ENCODE data around the gene ARPP21.

The ARPP21 gene

DNA sequence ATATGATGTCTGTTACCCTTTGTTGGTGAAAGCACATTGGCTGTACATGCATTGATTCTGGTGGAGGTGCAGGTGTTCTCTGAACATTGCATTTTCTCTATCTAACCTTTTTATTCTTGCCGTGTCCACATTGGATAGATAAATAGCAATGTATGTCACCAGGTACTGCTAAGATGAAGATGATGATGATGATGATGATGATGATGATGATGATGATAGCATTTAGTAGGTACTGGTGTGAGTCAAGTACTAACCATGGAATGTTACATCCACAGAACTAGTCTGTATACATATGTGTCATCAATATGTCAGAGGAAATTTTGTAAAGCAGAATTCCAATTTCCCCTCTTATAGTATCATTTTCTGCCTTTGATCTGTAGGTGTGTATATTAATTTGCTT, 36.3 kb downstream of the ARPP21 start:
- DNase-seq (ENCODE audit: low read depth, low spot score), result no peak

DNA sequence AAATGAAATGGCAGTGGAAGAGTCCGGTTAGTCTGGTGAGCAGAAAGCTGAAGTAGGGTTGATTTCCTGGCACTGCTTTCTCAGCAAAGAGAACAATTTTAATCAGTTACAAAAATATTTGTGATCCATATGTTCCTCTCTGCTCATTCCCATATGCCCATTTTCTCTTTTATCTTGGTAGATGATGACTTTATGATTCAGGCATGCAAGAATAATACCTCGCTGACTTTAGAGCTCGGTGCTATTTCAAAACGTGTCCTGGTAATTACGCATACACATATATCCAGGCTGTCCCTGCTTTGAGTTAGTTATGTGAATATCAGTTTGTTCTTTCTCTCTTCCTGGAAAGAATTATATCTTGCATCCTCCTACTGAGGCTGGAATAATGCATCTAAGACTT, 38.5 kb downstream of the ARPP21 start:
- no peak for DNase-seq (ENCODE audit: low read depth, low spot score)

DNA sequence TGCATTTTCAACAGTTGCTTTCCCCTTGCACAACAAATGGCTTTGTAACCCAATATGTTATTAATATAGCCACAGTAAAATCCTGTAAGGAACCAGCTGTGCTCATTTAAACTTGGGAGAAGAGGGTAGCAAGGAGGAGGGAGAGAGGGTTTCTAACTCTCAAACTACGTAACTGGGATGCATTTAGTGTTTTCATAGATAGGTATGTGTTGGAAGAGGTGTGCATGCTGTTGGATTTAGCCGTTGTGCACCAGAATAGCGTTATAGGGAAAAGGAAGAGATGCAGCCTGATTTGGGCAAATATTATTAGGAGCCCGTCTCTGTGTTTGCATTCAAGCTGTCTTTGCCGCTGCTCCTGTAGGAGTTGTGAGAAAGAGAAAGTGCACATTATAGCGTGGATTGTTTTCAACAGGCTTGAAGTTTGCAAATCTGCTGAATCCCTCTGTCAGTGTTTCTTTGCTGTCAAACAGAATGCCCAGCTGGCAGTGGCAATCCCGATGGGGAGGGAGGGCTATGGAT, 39.4 kb downstream of the ARPP21 start:
- DNase-seq (ENCODE audit: low read depth, low spot score), result no peak

DNA sequence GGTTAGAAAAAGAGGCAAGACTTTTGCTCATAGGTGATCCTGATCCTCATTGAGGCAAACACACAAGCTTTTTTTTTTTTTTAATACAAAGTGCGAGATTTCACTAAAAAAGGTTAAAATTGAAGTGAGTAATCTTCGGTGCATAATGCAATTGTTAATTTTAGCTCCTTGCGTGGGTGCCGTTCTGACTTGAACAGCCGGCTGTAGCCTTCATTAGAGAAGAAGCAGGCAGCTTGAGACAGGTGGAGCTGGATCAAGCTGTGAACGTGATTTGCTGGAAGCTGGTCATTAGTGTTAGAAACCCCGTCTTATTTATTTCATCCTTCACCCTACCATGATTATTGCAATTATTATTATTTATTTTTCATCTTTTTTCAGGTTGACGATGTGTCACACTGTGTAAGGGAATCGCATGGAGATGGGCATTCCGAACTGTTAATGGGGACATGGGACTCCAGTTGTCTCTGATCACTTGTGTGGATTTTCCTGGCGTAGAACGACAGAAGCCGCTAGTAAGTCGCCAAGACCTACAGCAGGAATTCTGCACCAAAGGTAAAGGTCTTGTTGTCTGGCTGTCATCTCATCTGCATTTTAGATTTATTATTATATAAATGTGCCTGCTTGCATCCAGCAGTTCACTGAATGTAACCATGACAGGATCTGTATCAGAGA, 40.2 kb downstream of the ARPP21 start:
- DNase-seq (ENCODE audit: low read depth, low spot score), result no peak

DNA sequence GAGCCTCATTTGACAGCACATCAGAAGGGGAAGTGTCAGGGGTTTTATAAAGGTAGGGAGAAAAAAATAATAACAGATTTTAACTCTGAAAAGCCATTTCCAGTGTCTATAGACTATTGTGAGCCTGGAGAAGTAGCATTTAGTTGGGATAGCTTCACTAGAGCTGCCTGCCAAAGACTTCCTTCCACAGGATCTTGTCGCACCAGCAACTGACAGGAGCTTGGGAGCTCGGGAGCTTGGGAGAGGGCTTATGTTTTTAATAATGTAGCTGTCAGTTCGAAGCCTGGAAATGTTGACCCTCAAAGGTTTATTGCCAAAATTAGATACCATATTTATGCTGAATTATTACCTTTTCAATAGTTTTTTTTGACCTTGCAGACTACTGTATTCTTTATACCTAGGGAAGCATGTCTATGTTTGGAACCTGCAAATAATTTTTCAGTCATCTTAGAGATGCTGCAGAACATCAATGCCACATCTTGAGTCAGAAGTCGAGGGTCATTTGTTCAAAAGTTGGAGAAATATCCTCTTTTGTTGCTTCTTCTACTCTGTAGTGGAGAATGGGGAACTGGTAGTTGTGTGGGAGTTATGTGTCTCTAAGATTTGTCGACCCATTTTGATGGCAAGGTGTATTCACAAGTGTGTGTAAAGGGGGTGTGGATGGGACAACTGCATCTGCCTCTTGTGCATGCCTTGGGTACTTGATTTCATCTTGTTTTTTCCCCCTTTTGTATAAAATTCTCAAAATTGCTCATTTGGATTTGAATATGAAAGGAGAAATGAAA, 41.7 kb downstream of the ARPP21 start:
- DNase-seq (ENCODE audit: low read depth, low spot score), result no peak

DNA sequence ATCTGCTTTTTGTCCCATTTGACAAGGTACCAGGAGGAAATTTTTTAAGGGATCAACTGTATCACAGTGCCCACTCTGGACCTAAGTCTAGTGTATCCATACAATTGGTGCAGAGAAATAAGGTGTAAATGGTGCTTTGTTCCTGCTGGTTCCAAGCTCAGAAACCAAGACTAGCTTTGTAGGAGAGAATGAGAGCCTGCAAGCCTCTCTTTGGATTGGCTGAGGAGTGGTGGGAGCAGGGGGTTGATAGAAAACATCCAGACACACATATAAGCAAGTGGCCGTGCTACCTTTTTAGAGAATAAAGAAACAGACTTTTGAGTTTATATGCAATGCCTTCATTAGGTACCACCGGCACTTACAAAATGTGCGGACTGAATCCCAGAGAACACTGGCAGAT, 45.8 kb downstream of the ARPP21 start:
- DNase-seq (ENCODE audit: low read depth, low spot score), result no peak

DNA sequence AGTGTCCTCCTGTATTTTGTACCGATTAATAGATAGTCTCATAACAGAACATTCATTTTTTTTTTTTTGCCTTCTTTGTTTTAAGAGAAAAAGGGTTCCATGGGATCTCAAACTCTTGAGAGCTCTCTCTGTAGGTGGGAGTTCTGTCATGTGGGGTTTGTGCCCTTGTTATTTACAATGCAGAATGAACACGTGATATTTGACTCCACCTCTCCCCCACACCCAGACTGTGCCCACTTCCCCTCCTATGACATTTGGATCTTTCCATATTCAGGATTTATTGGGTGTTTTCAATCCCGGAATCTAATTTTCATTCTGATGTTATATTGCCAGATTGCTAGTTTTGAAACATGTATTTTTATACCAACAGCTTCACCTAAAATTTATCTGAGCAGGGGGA, 49.5 kb downstream of the ARPP21 start:
- no peak for DNase-seq (ENCODE audit: low read depth, low spot score)

DNA sequence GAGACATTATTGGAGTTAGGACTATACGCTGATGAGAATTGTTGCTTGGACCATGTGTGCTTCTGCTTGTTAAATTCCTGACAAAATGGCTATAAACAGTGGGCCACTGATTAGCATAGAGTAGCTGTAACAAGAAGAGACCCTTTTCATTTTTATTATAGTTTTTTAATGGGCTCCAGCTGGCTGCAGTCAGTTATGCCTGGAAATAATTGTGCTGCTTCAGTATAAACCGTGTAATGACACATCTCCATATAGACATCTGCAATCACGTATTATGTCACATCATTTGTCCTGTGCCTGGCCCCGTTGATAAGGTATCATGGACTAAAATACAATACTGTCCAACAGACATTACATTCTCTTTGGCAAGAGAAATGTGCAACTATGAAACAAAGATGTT, 50.9 kb downstream of the ARPP21 start:
- DNase-seq (ENCODE audit: low read depth, low spot score), result no peak

DNA sequence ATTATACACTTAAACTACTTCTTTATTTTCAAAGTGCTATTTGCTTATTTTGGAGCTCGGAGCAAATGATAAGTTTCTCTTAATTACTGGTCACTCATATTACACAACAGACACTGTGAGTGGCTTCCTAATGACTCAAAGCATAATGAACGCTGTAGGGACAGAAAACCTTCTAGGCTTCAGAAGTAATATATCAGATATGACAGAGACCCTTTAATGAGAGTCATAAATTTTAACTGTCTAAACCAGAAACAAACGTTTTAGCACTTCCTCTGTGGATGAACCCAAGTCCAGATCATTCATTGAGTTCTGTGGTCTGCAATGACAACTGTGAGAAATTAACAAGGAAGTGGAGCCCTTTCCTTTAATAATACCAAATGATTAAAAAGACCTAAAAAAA, 66.6 kb downstream of the ARPP21 start:
- no peak for DNase-seq (ENCODE audit: low read depth, low spot score)

DNA sequence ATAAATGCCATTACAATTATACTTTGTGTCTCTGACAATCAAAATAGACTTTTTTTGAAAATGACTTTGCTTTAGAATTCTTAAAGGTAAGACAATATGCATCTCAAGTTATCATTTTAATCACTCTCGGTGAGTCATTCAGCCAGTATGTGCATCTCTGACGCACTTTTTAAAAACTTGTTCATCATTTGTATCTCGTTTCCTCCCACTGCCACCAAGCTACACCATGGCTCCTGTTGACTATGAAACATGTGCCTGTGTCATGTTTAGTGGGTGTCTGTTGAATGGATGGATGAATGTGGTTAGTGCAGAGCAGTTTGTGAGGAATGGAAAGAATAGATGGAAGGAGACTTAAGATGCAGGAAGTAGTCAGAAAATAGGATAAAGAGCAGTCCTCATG, 68.6 kb downstream of the ARPP21 start:
- DNase-seq (ENCODE audit: low read depth, low spot score), result no peak

DNA sequence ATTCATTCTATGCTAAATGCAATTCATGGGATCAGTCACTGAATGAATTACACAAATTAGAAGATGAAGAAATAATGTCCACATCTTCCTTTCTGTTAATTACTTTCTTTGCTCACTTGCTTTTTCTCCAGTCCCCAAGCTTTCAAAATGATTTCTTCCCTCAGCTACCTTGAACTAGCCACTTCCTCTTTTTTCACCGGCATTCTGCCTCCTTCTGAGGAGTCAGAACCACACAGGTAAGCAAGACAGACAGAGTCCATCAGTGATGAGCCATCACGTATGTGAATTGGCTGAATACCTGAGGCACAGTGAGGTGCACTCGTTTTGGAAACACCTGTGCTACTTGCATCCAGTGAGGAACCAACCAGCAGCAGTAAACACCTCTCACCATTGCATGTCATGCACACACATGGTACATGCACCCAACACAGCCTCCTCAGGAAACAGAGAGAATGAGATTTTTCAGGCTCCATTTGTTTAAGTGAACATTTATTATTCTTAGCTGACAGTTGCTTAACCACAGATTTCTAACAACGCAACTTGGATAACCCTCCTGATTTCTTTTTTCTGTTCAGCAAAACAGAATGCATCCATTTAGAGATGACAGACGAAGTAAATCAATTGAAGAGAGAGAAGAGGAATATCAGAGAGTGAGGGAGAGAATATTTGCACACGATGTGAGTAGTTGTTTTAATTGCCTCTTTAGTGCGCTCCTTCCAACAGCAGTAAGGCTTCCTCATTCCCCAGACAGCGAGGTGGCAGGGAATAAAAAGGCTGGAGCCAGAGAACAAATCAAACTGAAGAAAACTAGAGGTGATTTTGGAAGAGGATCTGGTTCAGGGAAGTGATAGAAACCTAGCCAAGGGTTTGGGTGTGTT, 69.3 kb downstream of the ARPP21 start:
- no peak for DNase-seq (ENCODE audit: low read depth, low spot score)

DNA sequence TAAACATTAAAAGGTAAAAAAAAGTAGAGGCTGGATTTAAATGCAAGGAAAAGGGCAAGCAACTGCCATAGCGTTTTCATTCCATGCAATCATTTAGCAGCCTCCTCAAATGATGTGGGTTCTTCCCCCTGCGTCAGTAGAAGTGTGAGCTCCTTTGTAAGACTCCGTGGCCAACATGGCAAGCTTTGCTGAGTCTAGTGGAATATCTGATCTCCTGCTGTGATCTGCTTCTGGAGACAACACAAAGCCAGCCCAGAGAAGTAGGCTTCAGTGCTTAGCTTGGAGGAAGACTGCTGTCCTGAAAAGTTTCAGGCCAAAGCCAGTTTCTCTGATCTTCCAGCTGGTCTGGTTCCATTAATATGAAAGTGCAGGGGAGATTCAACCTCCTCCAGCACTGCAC, 70.4 kb downstream of the ARPP21 start:
- no peak for DNase-seq (ENCODE audit: low read depth, low spot score)

DNA sequence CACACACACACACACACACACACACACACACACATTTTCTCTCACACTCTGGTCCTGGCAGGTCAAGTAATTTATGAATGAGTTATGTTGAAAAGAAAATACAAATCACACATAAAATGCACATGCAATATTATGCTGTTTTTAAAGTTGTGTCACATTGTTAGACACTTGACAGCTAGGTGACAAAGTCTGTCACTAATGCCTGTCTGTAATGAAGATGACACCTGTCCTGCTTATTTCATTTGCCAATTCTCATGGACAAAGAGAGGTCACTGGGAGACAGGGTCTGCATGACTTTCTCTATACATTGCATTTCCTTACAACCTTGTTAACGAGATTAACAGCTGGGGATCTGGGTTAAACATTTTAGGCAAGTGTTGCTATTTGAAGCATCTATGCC, 71.2 kb downstream of the ARPP21 start:
- no peak for DNase-seq (ENCODE audit: low read depth, low spot score)

DNA sequence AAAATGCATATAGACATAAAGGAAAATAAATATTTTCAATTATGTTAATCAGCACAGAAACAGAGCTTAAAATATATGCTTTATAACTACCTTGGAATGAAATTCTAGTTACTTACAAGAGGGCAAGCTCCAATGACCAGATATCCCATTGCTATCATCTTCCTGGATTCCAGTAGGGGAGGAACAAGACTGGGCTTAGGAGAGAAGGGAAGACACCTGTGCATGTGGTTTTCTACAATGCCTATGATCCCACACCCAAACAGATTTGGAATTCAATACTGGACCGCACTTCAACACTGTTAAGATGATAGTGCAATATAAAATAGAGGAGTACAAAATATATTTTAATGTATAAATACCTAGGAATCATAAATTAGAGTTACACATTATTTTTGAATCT, 79.6 kb downstream of the ARPP21 start:
- no peak for DNase-seq (ENCODE audit: low read depth, low spot score)

DNA sequence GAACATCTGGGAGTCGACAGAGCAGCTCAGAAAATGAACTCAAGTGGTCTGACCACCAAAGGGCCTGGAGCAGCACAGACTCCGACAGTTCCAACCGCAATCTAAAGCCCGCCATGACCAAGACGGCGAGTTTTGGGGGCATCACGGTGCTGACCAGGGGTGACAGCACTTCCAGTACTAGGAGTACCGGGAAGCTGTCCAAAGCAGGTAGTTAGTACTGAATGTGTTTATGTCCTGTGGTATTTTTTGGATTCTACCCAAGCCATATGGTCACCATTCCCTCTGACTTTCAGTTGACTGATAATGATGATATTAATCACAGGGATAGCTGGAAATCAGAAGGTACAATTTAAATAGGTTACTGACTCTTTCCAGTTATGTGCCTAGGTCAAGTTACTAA, 82.3 kb downstream of the ARPP21 start:
- no peak for DNase-seq (ENCODE audit: low read depth, low spot score)

DNA sequence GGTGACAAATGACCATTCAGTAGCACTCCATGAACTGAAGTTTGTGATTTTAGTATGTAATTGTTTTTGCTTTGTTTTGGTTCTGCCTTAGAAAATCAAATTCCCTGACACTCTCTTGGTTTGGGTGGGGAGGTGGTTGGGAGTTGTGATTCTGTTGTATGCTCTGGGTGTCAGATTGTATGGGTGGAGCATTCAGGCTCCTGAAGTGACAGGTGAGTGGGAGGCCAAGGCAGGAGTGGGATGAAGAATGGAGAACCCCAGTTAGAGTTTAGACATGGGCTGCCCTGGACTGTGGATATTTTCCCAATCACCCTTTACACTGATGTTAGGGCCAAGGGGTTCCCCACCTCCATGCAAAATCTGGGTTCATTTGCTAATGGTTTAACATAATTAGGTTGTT, 83.6 kb downstream of the ARPP21 start:
- no peak for DNase-seq (ENCODE audit: low read depth, low spot score)

DNA sequence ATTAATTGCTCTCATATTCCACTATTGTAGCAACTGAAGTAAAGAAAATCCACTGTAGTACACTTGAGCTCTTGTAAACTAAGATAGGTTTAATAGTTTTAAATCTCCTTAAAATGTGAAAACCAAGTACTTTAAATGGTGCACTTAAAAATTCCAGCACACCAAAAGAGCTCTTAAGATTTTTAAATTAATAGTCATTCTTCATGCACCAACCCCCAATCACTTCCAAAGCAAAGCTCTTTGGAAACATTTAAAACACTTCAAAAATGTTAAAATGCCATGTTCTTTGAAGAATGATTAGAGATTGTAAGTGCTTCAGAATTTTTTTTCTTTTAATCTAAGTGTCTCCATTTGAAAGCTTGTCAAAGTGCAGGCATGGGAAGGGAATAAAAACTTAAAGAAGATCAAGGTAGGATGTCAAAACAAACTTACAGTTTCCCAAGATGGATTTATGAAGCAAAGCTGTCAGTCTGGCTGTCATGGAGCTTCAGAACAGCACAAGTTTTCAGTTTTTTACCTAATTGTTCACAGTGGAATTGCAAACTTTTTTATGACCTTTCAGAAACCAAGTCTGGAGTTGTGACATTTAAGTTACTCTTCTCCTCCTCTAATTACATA, 84.3 kb downstream of the ARPP21 start:
- DNase-seq (ENCODE audit: low read depth, low spot score), result no peak

DNA sequence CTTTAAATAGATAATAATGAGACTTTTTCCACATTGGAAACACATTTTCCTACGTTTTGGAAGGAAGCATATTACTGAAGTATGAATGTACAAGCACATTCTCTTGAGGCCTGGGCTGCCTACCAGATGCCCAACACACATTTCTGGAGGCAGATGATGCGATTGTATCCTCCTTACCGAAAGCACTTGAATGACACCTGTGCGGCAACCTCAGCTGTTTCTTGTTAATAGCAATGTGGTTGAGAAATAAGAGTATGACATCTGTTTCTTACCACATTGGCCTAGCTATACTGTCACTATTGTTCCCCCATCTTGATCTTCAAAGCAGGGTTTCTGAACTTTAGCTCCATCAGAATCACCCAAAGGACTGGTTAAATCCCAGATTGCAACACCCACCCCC, 84.8 kb downstream of the ARPP21 start:
- no peak for DNase-seq (ENCODE audit: low read depth, low spot score)

DNA sequence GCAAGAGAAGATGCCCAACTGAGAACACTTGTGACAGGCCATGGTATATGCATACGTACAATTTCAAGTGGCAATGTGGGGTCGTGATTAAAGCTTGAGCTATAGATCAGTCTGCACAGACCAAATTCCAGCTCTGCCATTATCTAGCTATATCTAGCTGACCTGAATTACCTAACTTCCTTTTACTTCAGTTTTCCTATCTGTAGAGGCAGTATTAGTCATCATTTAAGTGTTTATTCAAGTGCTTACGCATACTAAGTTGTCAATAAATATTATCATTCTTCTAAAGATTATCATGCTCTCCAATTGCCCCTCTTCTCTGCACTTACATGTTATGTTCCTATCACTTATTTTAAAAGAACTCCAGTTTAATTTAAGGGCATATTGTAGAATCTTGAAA, 87.9 kb downstream of the ARPP21 start:
- DNase-seq (ENCODE audit: low read depth, low spot score), result no peak

DNA sequence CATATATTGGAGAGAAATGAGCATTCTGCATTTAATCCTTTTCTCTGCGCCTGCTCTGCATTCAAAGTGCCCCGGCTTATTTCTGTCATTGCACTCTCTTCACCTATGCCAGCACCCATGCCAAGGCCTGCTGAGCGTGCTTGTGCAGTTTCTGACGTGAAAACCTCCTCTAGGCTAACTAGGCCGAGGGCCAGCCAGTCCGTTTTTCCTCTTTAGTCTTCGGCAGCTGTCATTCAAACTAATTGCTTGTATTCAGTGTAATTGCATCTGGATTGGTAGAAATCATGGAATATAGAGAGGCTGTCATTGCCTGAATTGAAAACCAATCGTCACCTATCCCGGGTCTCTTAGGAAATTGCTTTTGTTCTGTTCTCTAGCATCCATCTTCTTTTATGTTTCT, 94.0 kb downstream of the ARPP21 start:
- no peak for DNase-seq (ENCODE audit: low read depth, low spot score)

DNA sequence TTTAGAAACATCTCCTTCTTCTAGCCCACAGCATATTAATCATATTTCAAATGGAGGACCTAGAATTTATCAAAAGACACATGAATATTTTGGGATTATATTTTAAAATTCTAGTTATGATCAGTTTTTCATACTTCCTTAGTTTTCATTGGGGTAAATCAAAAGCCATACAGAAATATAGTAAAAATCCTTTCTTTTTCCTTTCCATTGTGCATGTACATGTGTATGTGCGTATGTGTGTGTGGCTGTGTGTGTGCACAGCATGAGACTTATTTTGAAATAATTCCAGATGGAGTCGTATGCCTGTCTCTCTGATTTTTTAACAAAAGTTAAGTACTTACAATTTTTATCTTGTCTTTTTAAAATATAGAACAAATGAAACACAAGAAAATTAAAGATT, 94.5 kb downstream of the ARPP21 start:
- DNase-seq (ENCODE audit: low read depth, low spot score), result no peak

DNA sequence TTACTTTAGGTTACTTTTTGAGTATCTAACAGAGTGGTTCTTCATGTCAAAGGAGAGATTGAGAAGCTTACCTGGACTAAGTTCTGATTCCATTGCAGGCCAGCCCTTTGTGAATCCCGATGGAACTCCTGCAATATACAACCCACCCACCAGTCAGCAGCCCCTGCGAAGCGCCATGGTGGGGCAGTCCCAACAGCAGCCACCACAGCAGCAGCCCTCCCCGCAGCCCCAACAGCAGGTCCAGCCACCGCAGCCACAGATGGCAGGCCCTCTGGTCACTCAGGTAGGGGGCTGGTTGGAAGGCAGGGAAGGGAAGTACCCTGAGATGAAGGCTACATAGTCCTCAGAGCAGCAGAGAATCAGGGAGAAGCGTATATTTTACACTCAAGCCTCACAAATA, 97.8 kb downstream of the ARPP21 start:
- DNase-seq (ENCODE audit: low read depth, low spot score), result no peak
